CD14-positive monocyte (primary cell): ENCODE results near the gene C12orf56. TPM values are rescaled to one million over a fixed set of nuclear protein-coding genes. Genes with fewer than 3 reads are reported as not detected.

Experiments
- DNase-seq, 3 donors: peaks; one replicate each; pipeline ENCODE4 v3.0.0-alpha.2; 2011 to 2022
- H2AFZ ChIP-seq: 2 replicates; pipeline ENCODE4 v1.6.0; 2012; ENCODE audit warnings: mild to moderate bottlenecking, low read depth, low read length, inconsistent platforms; ENCODE audit not compliant: insufficient read depth, poor library complexity, severe bottlenecking
- H3K27ac ChIP-seq, 2 donors: 1 replicate in 1 of 2; 2 replicates in 1 of 2; pipeline ENCODE4 v1.5.1; 2012 to 2013; ENCODE audit warnings: low read length in 2 of 2, control low read depth in 1 of 2, inconsistent platforms in 1 of 2, low read depth in 1 of 2, mild to moderate bottlenecking in 1 of 2
- H3K27me3 ChIP-seq, 2 donors: one replicate each; pipeline versions ENCODE4 v1.6.0 to v1.6.1; 2011 to 2013; ENCODE audit warnings: low read length in 2 of 2; ENCODE audit not compliant: control insufficient read depth in 2 of 2, insufficient read depth in 2 of 2
- H3K36me3 ChIP-seq, 2 donors: replicated peaks in 1 of 2; 1 replicate in 1 of 2; 2 replicates in 1 of 2; pipeline versions ENCODE4 v1.5.1 to v1.6.1; 2012 to 2013; ENCODE audit warnings: low read length in 2 of 2, control low read depth in 1 of 2, inconsistent platforms in 1 of 2, mild to moderate bottlenecking in 1 of 2; ENCODE audit not compliant: insufficient read depth in 2 of 2, control insufficient read depth in 1 of 2
- H3K4me1 ChIP-seq, 2 donors: 1 replicate in 1 of 2; 2 replicates in 1 of 2; pipeline versions ENCODE4 v1.5.1 to v1.6.1; 2012 to 2013; ENCODE audit warnings: low read length in 2 of 2, control low read depth in 1 of 2, inconsistent platforms in 1 of 2, mild to moderate bottlenecking in 1 of 2, moderate library complexity in 1 of 2; ENCODE audit not compliant: insufficient read depth in 2 of 2, control insufficient read depth in 1 of 2
- H3K4me2 ChIP-seq: replicated peaks from 2 replicates; pipeline ENCODE3; 2012; ENCODE audit warnings: low read length, moderate library complexity, mild to moderate bottlenecking; ENCODE audit not compliant: poor library complexity, severe bottlenecking; ENCODE audit errors: extremely low read depth
- H3K4me3 ChIP-seq, 3 experiments: fragments of 200-600 bp in 1 of 3; sonication (generic) in 1 of 3; replicated peaks in 1 of 3; 1 replicate in 2 of 3; 2 replicates in 1 of 3; pipeline ENCODE4 v1.5.1; 2011 to 2013; ENCODE audit warnings: low read length in 3 of 3, mild to moderate bottlenecking in 3 of 3, control low read depth in 2 of 3, low read depth in 2 of 3, inconsistent platforms in 1 of 3, moderate library complexity in 1 of 3
- H3K79me2 ChIP-seq: 2 replicates; pipeline ENCODE4 v1.6.0; 2012; ENCODE audit warnings: mild to moderate bottlenecking, control low read depth, inconsistent platforms, low read length, moderate library complexity; ENCODE audit not compliant: insufficient read depth
- H3K9ac ChIP-seq: 2 replicates; pipeline ENCODE4 v1.6.0; 2017; ENCODE audit warnings: low read length, mild to moderate bottlenecking; ENCODE audit not compliant: insufficient read depth, poor library complexity, severe bottlenecking
- H3K9me3 ChIP-seq, 2 donors: replicated peaks in 1 of 2; 1 replicate in 1 of 2; 2 replicates in 1 of 2; pipeline versions ENCODE4 v1.5.1 to v1.6.1; 2012 to 2013; ENCODE audit warnings: low read length in 2 of 2, control low read depth in 1 of 2; ENCODE audit not compliant: control insufficient read depth in 1 of 2, insufficient read depth in 1 of 2
- H4K20me1 ChIP-seq: 2 replicates; pipeline ENCODE4 v1.6.0; 2012; ENCODE audit warnings: mild to moderate bottlenecking, low read length, control low read depth, moderate library complexity; ENCODE audit not compliant: insufficient read depth
- H3K27ac Mint-ChIP-seq, 7 donors: one replicate each; pipeline ENCODE4 v1.8.0; 2020; ENCODE audit warnings: mild to moderate bottlenecking in 7 of 7, mixed read lengths in 7 of 7, moderate library complexity in 6 of 7, inconsistent platforms in 2 of 7
- H3K27me3 Mint-ChIP-seq, 3 donors: one replicate each; pipeline ENCODE4 v1.8.0; 2021 to 2022; ENCODE audit warnings: low read depth in 3 of 3, mild to moderate bottlenecking in 3 of 3, mixed read lengths in 3 of 3, moderate library complexity in 3 of 3, inconsistent platforms in 1 of 3
- H3K36me3 Mint-ChIP-seq, 2 donors: one replicate each; pipeline ENCODE4 v1.8.0; 2020; ENCODE audit warnings: mixed read lengths in 2 of 2, inconsistent platforms in 1 of 2, mild to moderate bottlenecking in 1 of 2
- H3K4me1 Mint-ChIP-seq: one replicate; pipeline ENCODE4 v1.8.0; 2020; ENCODE audit warnings: mild to moderate bottlenecking, mixed read lengths
- H3K4me3 Mint-ChIP-seq, 2 donors: one replicate each; pipeline ENCODE4 v1.8.0; 2020; ENCODE audit warnings: mild to moderate bottlenecking in 2 of 2, mixed read lengths in 2 of 2, moderate library complexity in 1 of 2
- H3K9me3 Mint-ChIP-seq, 7 donors: one replicate each; pipeline ENCODE4 v1.8.0; 2020 to 2022; ENCODE audit warnings: mixed read lengths in 7 of 7, mild to moderate bottlenecking in 6 of 7, moderate library complexity in 6 of 7, inconsistent platforms in 2 of 7
- WGBS: methylation state at CpG from one replicate; pipeline ENCODE4 v1.1.5; 2013; ENCODE audit warnings: missing lambda C conversion rate; ENCODE audit not compliant: insufficient coverage; 5-methylcytosine and 5-hydroxymethylcytosine counted together
- intact Hi-C, 2 donors: fragments of 100-400 bp; cut with micrococcal nuclease; formaldehyde crosslinking; loops; one replicate each; pipeline versions ENCODE4 v1.15.0 to v1.15.1; 2023
- polyA plus RNA-seq, 3 donors: library from polyadenylated mRNA; depleted of rRNA in 1 of 3; unstranded in 2 of 3; stranded (reverse) in 1 of 3; fragments of 300-500 nt in 2 of 3; fragments of >200 nt in 1 of 3; fragmentation: Illumina TruSeq in 2 of 3; gene quantifications; 1 replicate in 2 of 3; 2 replicates in 1 of 3; pipeline ENCODE4 v1.2.3, GENCODE V29; 2012 to 2021
- TF ChIP-seq, protein P1 (sequence below): fragments of 200-600 bp; IDR thresholded peaks from one replicate; pipeline ENCODE4 v1.8.0; 2022; ENCODE audit warnings: antibody characterized with exemption, mild to moderate bottlenecking

The C12orf56 gene
- polyA plus RNA-seq, 3 donors = not detected

DNA sequence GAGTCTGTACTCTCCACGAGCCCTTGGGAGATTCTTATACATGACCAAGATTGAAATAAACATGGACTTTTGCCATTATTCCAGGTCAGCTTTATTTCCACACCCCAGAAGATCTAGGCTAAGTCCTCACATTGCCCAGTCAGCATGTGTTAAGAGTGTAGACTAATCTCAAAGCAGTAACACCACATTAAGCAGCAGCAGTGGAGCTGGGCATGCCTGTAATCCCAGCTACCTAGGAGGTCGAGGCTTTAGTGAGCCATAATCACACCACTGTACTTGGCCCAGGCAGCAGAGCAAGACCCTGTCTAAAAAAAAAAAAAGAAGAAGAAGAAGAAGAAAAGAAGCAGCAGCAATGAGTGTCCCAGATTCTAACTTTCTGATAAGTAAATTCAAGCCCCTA, 65.5 kb downstream of the C12orf56 start:
- TF ChIP-seq, protein P1, sequence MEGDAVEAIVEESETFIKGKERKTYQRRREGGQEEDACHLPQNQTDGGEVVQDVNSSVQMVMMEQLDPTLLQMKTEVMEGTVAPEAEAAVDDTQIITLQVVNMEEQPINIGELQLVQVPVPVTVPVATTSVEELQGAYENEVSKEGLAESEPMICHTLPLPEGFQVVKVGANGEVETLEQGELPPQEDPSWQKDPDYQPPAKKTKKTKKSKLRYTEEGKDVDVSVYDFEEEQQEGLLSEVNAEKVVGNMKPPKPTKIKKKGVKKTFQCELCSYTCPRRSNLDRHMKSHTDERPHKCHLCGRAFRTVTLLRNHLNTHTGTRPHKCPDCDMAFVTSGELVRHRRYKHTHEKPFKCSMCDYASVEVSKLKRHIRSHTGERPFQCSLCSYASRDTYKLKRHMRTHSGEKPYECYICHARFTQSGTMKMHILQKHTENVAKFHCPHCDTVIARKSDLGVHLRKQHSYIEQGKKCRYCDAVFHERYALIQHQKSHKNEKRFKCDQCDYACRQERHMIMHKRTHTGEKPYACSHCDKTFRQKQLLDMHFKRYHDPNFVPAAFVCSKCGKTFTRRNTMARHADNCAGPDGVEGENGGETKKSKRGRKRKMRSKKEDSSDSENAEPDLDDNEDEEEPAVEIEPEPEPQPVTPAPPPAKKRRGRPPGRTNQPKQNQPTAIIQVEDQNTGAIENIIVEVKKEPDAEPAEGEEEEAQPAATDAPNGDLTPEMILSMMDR = no peak
- Histone ChIP-seq H3K9ac (no peak overlapping the region), H3K4me3 (no peak overlapping the region), H3K4me2 (no peak overlapping the region), H3K9me3 (no peaks in the 10 kb centered on the region), H3K4me1 (no peaks in the 10 kb centered on the region), H3K27me3 (no peaks in the 10 kb centered on the region), H3K27ac (no peak overlapping the region), H4K20me1 (no peaks in the 10 kb centered on the region), H3K36me3 (no peaks in the 10 kb centered on the region), H2AFZ (no peak overlapping the region), H3K79me2 (no peaks in the 10 kb centered on the region)
- intact Hi-C loops = no loop called here
- WGBS = 86% methylated on average over 1 of the region's 2 CpGs
- no peaks in the 10 kb centered on the region for H3K4me1 Mint-ChIP-seq
- peaks cover 0 to 3% (median 0%) of the 10 kb centered on the region in 7 donors for H3K9me3 Mint-ChIP-seq
- DNase-seq = no peak
- H3K27ac Mint-ChIP-seq = no peak overlapping the region
- H3K27me3 Mint-ChIP-seq = peaks cover 1 to 2% (median 2%) of the 10 kb centered on the region in 3 donors
- H3K4me3 Mint-ChIP-seq = no peak overlapping the region
- H3K36me3 Mint-ChIP-seq = no peaks in the 10 kb centered on the region

DNA sequence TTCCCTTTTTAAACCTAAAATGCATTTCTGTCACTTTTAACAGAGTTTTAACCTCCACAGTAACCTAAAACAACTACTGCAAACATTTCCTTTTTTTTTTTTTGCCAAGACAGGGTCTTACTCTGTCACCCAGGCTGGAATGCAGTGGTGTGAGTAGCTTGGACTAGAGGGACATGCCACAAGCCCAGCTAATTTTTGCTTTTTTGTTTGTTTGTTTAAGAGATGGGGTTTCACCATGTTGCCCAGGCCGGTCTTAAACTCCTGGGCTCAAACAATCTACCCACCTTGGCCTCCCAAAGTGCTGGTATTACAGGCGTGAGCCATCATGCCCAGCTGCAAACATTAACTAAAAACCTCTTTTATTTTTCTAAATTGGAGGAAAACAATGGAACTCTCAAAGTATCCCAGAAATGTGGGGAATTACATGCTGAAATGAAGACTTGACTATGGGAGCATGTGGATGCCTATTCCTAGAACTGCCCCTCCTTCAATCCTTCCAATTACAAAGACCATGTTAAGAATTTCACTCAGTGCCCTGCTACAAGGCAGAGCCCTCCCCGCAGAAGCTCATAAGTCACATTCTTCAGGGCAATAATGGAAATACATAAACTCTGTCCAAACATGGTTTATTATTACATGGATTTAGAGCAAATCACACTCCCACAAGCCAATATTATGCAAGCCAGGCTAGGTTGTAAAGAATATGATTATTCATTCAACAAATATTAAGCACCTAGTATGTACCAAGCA, 66.9 kb downstream of the C12orf56 start:
- H3K4me3 ChIP-seq = no peak overlapping the region
- no peaks in the 10 kb centered on the region for H3K36me3 ChIP-seq
- no peaks in the 10 kb centered on the region for H3K27me3 ChIP-seq
- intact Hi-C loops = no loop called here
- H2AFZ ChIP-seq = no peak overlapping the region
- Mint-ChIP-seq H3K4me1 (no peaks in the 10 kb centered on the region), H3K4me3 (no peak overlapping the region), H3K36me3 (no peaks in the 10 kb centered on the region), H3K27ac (no peak overlapping the region), H3K9me3 (peaks cover 0 to 3% (median 0%) of the 10 kb centered on the region in 7 donors), H3K27me3 (peaks cover 1 to 2% (median 2%) of the 10 kb centered on the region in 3 donors)
- H4K20me1 ChIP-seq = no peaks in the 10 kb centered on the region
- no peak overlapping the region for H3K27ac ChIP-seq
- H3K4me2 ChIP-seq = no peak overlapping the region
- no peaks in the 10 kb centered on the region for H3K9me3 ChIP-seq
- H3K79me2 ChIP-seq = no peaks in the 10 kb centered on the region
- TF ChIP-seq, protein P1 = no peak
- DNase-seq = no peak
- WGBS = no CpG with 5 or more reads among the region's 3 CpGs
- H3K4me1 ChIP-seq = no peaks in the 10 kb centered on the region
- H3K9ac ChIP-seq = no peak overlapping the region
